ENCODE measurements around the gene LRRC8B. TPM values are rescaled to one million over a fixed set of nuclear protein-coding genes. Genes with fewer than 3 reads are reported as not detected.

The LRRC8B gene
- total RNA-seq, 1 donor = 1.4 TPM

- H3K9me3 ChIP-seq (ENCODE audit: low read depth, low read length) = no peaks in the 10 kb centered on the region
- H4K20me1 ChIP-seq (ENCODE audit: insufficient read depth, low read length) = no peaks in the 10 kb centered on the region
- TF ChIP-seq CTCF (IDR thresholded peaks at IDR 0.05; ENCODE audit: extremely low read depth, low read depth, low read length) = no peak
- H3K27ac ChIP-seq (ENCODE audit: low read depth, low read length) = peak overlapping the region; percentile 25
- peaks cover 23% of the 10 kb centered on the region for H3K4me1 ChIP-seq (ENCODE audit: insufficient read depth, low read length)
- no peak overlapping the region for H2AFZ ChIP-seq (ENCODE audit: low read length)
- H3K27me3 ChIP-seq (ENCODE audit: insufficient read depth, low read length) = no peaks in the 10 kb centered on the region
- no peaks in the 10 kb centered on the region for H3K79me2 ChIP-seq (ENCODE audit: insufficient read depth, low read length)
- no peak overlapping the region for H3K4me3 ChIP-seq (ENCODE audit: insufficient read depth, low read length)
- no peak for DNase-seq (ENCODE audit: insufficient read length, low spot score, missing footprints)
- no peak overlapping the region for H3K4me2 ChIP-seq (ENCODE audit: insufficient read depth, low read length)
- H3K36me3 ChIP-seq (ENCODE audit: insufficient read depth, low read length) = no peaks in the 10 kb centered on the region
Measured at GRCh38 chr1:89547563-89548116, 23.0 kb downstream of the LRRC8B start.

GRCh38 chr1:89548122-89548857 is 23.7 kb downstream of the LRRC8B start:
- H3K27ac ChIP-seq (ENCODE audit: low read depth, low read length) = no peak overlapping the region
- H2AFZ ChIP-seq (ENCODE audit: low read length) = no peak overlapping the region
- DNase-seq (ENCODE audit: insufficient read length, low spot score, missing footprints) = no peak
- TF ChIP-seq CTCF (IDR thresholded peaks at IDR 0.05; ENCODE audit: extremely low read depth, low read depth, low read length) = no peak
- no peak overlapping the region for H3K4me2 ChIP-seq (ENCODE audit: insufficient read depth, low read length)
- H3K4me3 ChIP-seq (ENCODE audit: insufficient read depth, low read length) = no peak overlapping the region
- H3K4me1 ChIP-seq (ENCODE audit: insufficient read depth, low read length) = peaks cover 23% of the 10 kb centered on the region
- H3K79me2 ChIP-seq (ENCODE audit: insufficient read depth, low read length) = no peaks in the 10 kb centered on the region
- H3K27me3 ChIP-seq (ENCODE audit: insufficient read depth, low read length) = no peaks in the 10 kb centered on the region
- H3K36me3 ChIP-seq (ENCODE audit: insufficient read depth, low read length) = no peaks in the 10 kb centered on the region
- no peaks in the 10 kb centered on the region for H4K20me1 ChIP-seq (ENCODE audit: insufficient read depth, low read length)
- H3K9me3 ChIP-seq (ENCODE audit: low read depth, low read length) = no peaks in the 10 kb centered on the region

- no peaks in the 10 kb centered on the region for H3K36me3 ChIP-seq (ENCODE audit: insufficient read depth, low read length)
- no peak overlapping the region for H3K4me3 ChIP-seq (ENCODE audit: insufficient read depth, low read length)
- no peaks in the 10 kb centered on the region for H4K20me1 ChIP-seq (ENCODE audit: insufficient read depth, low read length)
- H3K4me1 ChIP-seq (ENCODE audit: insufficient read depth, low read length) = peaks cover 23% of the 10 kb centered on the region
- no peak for DNase-seq (ENCODE audit: insufficient read length, low spot score, missing footprints)
- H3K27me3 ChIP-seq (ENCODE audit: insufficient read depth, low read length) = no peaks in the 10 kb centered on the region
- H2AFZ ChIP-seq (ENCODE audit: low read length) = no peak overlapping the region
- no peaks in the 10 kb centered on the region for H3K79me2 ChIP-seq (ENCODE audit: insufficient read depth, low read length)
- TF ChIP-seq CTCF (IDR thresholded peaks at IDR 0.05; ENCODE audit: extremely low read depth, low read depth, low read length) = no peak
- H3K9me3 ChIP-seq (ENCODE audit: low read depth, low read length) = no peaks in the 10 kb centered on the region
- H3K27ac ChIP-seq (ENCODE audit: low read depth, low read length) = no peak overlapping the region
- no peak overlapping the region for H3K4me2 ChIP-seq (ENCODE audit: insufficient read depth, low read length)
Measured at GRCh38 chr1:89550995-89551394, 26.4 kb downstream of the LRRC8B start.

DNA sequence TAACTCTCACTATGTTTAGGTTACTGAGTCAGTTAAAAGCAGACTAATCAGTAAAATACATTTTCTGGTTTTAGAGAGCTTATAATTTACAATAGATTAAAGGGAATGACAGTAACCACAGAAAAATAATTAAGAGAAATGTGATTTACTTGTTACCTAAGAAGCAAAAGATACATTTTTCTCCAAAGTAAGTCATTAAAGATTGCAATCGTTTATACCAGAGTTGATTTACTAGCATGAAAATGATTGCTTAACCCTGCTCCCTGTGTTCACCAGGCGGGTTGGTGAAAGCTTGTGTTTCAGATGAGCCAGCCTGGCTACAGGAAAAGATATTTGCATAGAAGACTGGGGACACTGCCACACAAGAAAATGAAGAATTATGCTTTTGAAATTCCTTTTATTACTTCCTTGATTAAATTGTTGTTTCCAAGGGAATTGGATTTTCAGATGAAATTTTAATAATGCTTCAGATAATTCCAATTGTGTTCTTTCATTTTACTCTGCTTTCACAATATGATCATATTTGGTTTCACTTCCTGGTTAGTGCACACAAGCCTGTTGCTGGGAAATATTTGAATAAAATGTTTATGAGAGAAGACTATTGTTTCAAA is 27.9 kb downstream of the LRRC8B start:
- no peak for TF ChIP-seq CTCF (IDR thresholded peaks at IDR 0.05; ENCODE audit: extremely low read depth, low read depth, low read length)
- Histone ChIP-seq H3K36me3 (ENCODE audit: insufficient read depth, low read length) (no peaks in the 10 kb centered on the region), H3K79me2 (ENCODE audit: insufficient read depth, low read length) (no peaks in the 10 kb centered on the region), H3K9me3 (ENCODE audit: low read depth, low read length) (no peaks in the 10 kb centered on the region), H3K4me2 (ENCODE audit: insufficient read depth, low read length) (peak overlapping the region; percentile 72), H3K27me3 (ENCODE audit: insufficient read depth, low read length) (no peaks in the 10 kb centered on the region), H4K20me1 (ENCODE audit: insufficient read depth, low read length) (no peaks in the 10 kb centered on the region), H3K27ac (ENCODE audit: low read depth, low read length) (no peak overlapping the region), H3K4me3 (ENCODE audit: insufficient read depth, low read length) (peak overlapping the region; percentile 41), H2AFZ (ENCODE audit: low read length) (peak overlapping the region; percentile 63), H3K4me1 (ENCODE audit: insufficient read depth, low read length) (peaks cover 9% of the 10 kb centered on the region)
- DNase-seq (ENCODE audit: insufficient read length, low spot score, missing footprints) = no peak
